ENCODE data around the gene SPINK6. TPM values are rescaled to one million over a fixed set of nuclear protein-coding genes. Genes with fewer than 3 reads are reported as not detected.
A peak's percentile ranks its signal among the peaks of the same experiment; 100 is the strongest.

The SPINK6 gene
- total RNA-seq, 1 donor from 2014 or later: not detected

- H3K9me3 ChIP-seq (replicated peaks): no peaks in the 10 kb centered on the region
- H3K4me3 ChIP-seq: no peak overlapping the region
- no peak for DNase-seq
- intact Hi-C loops (cut with micrococcal nuclease): no loop called here
- no peaks in the 10 kb centered on the region for H3K4me1 ChIP-seq
- H3K27ac ChIP-seq (replicated peaks): no peak overlapping the region
- TF ChIP-seq CTCF (IDR thresholded peaks at IDR 0.05; ENCODE audit: borderline replicate concordance): no peak
- H3K36me3 ChIP-seq: no peaks in the 10 kb centered on the region
- H3K27me3 ChIP-seq (ENCODE audit: low read depth): no peaks in the 10 kb centered on the region
Observed at GRCh38 chr5:148186248-148187003, 16.4 kb upstream of the SPINK6 start.

DNA sequence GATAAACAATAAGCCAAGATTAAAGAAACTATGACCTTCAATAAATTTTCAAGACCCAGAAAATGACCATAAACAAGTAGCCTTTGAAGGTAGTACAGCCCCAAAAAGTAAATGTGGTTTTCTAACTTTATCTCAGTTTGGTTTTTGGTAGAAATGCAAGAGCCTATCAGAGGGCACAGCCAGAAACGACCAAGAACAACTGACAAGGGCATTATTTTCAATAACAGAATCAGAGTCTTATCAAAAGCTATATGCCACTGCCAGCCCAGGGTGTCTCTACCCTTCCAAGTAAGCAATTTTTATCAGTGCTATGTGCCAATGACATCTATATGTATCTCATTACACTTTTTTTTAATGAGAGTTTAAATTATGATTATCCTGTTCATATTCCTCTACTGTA is 11.8 kb upstream of the SPINK6 start:
- H3K27me3 ChIP-seq (ENCODE audit: low read depth): no peaks in the 10 kb centered on the region
- no peak for DNase-seq

GRCh38 chr5:148193202-148193601 is 9.6 kb upstream of the SPINK6 start:
- Histone ChIP-seq H3K27ac (replicated peaks) (no peak overlapping the region), H3K4me3 (no peak overlapping the region), H3K27me3 (ENCODE audit: low read depth) (no peaks in the 10 kb centered on the region), H3K4me1 (no peaks in the 10 kb centered on the region), H3K9me3 (replicated peaks) (no peaks in the 10 kb centered on the region), H3K36me3 (no peaks in the 10 kb centered on the region)
- intact Hi-C loops (cut with micrococcal nuclease): no loop called here
- TF ChIP-seq CTCF (IDR thresholded peaks at IDR 0.05; ENCODE audit: borderline replicate concordance): no peak
- no peak for DNase-seq

More for the DNA sequence above, 11.8 kb upstream of the SPINK6 start:
- Histone ChIP-seq H3K36me3 (no peaks in the 10 kb centered on the region), H3K4me3 (no peak overlapping the region), H3K4me1 (no peaks in the 10 kb centered on the region), H3K27ac (replicated peaks) (no peak overlapping the region), H3K9me3 (replicated peaks) (no peaks in the 10 kb centered on the region)
- TF ChIP-seq CTCF (IDR thresholded peaks at IDR 0.05; ENCODE audit: borderline replicate concordance): no peak
- intact Hi-C loops (cut with micrococcal nuclease): no loop called here

DNA sequence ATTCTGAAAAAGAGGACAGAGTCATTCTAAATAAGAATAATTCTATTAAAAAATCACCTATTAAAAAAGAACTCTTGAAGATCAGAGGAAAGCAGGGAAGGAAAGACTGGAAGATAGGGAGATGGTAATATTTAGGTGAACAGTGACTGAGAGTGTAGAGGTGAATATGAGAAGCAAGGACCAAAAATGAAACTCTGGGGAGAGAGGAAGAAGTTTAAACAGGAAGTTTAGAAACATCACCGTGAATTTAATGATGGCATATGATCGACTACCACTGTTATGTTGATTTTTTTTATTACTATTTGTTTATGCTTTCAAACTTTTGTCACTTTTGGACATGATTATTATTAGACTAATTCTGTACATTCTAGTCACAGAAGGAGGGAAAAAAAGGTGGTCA is 1.7 kb upstream of the SPINK6 start:
- no peak for TF ChIP-seq CTCF (IDR thresholded peaks at IDR 0.05; ENCODE audit: borderline replicate concordance)
- intact Hi-C loops (cut with micrococcal nuclease): no loop called here
- H3K36me3 ChIP-seq: no peaks in the 10 kb centered on the region
- no peak overlapping the region for H3K27ac ChIP-seq (replicated peaks)
- DNase-seq: no peak
- no peak overlapping the region for H3K4me3 ChIP-seq
- no peaks in the 10 kb centered on the region for H3K9me3 ChIP-seq (replicated peaks)
- no peaks in the 10 kb centered on the region for H3K27me3 ChIP-seq (ENCODE audit: low read depth)
- peaks cover 7% of the 10 kb centered on the region for H3K4me1 ChIP-seq

- H3K9me3 ChIP-seq (replicated peaks): no peaks in the 10 kb centered on the region
- TF ChIP-seq CTCF (IDR thresholded peaks at IDR 0.05; ENCODE audit: borderline replicate concordance): no peak
- H3K36me3 ChIP-seq: no peaks in the 10 kb centered on the region
- no peak overlapping the region for H3K4me3 ChIP-seq
- H3K4me1 ChIP-seq: peaks cover 11% of the 10 kb centered on the region
- H3K27me3 ChIP-seq (ENCODE audit: low read depth): no peaks in the 10 kb centered on the region
- intact Hi-C loops (cut with micrococcal nuclease): no loop called here
- DNase-seq: no peak
- peak overlapping the region; percentile 14 for H3K27ac ChIP-seq (replicated peaks)
Observed at GRCh38 chr5:148205044-148205806, 2.4 kb downstream of the SPINK6 start.
